ENCODE results near the gene PTPRM.

DNA sequence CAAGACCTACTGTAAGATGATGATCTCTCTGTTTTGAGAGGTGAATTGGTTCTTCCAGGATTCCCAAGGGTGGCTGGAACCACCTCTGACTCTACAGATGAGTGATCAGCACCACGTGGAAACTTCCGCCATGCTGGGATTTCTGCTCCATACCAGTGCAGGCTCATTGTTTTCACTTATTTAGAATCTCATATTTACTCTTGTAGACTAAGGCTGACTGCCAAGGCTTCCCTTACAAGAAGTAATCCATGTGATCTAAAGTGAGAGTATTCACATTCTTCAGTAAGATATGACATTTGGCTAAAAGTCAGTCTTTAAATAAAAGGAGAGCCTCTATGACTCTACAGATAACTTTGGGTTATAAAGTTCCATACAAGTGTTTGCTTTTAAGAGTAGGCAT lies 719.2 kb downstream of the PTPRM start:
- TF ChIP-seq, protein P1, sequence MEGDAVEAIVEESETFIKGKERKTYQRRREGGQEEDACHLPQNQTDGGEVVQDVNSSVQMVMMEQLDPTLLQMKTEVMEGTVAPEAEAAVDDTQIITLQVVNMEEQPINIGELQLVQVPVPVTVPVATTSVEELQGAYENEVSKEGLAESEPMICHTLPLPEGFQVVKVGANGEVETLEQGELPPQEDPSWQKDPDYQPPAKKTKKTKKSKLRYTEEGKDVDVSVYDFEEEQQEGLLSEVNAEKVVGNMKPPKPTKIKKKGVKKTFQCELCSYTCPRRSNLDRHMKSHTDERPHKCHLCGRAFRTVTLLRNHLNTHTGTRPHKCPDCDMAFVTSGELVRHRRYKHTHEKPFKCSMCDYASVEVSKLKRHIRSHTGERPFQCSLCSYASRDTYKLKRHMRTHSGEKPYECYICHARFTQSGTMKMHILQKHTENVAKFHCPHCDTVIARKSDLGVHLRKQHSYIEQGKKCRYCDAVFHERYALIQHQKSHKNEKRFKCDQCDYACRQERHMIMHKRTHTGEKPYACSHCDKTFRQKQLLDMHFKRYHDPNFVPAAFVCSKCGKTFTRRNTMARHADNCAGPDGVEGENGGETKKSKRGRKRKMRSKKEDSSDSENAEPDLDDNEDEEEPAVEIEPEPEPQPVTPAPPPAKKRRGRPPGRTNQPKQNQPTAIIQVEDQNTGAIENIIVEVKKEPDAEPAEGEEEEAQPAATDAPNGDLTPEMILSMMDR (IDR thresholded peaks at IDR 0.05): no peak
- TF ChIP-seq POLR2AphosphoS5 (IDR thresholded peaks at IDR 0.05) (no peak), EP300 (IDR thresholded peaks at IDR 0.05) (no peak), POLR2A (IDR thresholded peaks at IDR 0.05) (no peak)

Data from gastroesophageal sphincter (tissue), 3 donors.